Medulla oblongata (tissue), 1 donor: ENCODE data around the gene LIMS1.
A peak's percentile ranks its signal among the peaks of the same experiment; 100 is the strongest.
"Not testable (repeated sequence)": the region's sequence is repeated elsewhere in the genome, so short reads cannot be mapped to it uniquely, and the experiment has no call there.

Source experiments
- DNase-seq: peaks from one replicate; pipeline ENCODE4 v3.0.0-alpha.2; 2015; ENCODE audit errors: extremely low spot score

The LIMS1 gene

GRCh38 chr2:108533832-108534583, at the start of gene LIMS1:
Gene LIMS1 (plus strand): TSS chr2:108534470. CDS start chr2:108534563, 93 bp downstream.
- peak; percentile 92 for DNase-seq

- no peak for DNase-seq
These were observed 49.0 kb upstream of the LIMS1 start for GRCh38 chr2:108485253-108485652.

GRCh38 chr2:108490506-108491122, 43.7 kb upstream of the LIMS1 start:
- no peak for DNase-seq

- no peak for DNase-seq
These were observed 42.4 kb upstream of the LIMS1 start for GRCh38 chr2:108491848-108492247.

- no peak for DNase-seq
These were observed 41.9 kb upstream of the LIMS1 start for GRCh38 chr2:108492364-108492763.

GRCh38 chr2:108496167-108496566, 38.1 kb upstream of the LIMS1 start:
- not testable (repeated sequence) for DNase-seq

- DNase-seq, result not testable (repeated sequence)
These were observed 26.6 kb upstream of the LIMS1 start for GRCh38 chr2:108507620-108508019.

GRCh38 chr2:108512431-108512830, 21.8 kb upstream of the LIMS1 start:
- DNase-seq, result not testable (repeated sequence)

- not testable (repeated sequence) for DNase-seq
These were observed 19.8 kb upstream of the LIMS1 start for GRCh38 chr2:108514478-108514877.

- not testable (repeated sequence) for DNase-seq
These were observed 9.6 kb upstream of the LIMS1 start for GRCh38 chr2:108524688-108525087.

GRCh38 chr2:108525258-108525657, 9.0 kb upstream of the LIMS1 start:
- DNase-seq, result not testable (repeated sequence)

GRCh38 chr2:108531674-108532055, 2.6 kb upstream of the LIMS1 start:
- no peak for DNase-seq

- DNase-seq, result peak; percentile 58
These were observed 500 bp downstream of the LIMS1 start for GRCh38 chr2:108534584-108535356.

- DNase-seq, result no peak
These were observed 1.0 kb downstream of the LIMS1 start for GRCh38 chr2:108535357-108535631.

- DNase-seq, result no peak
These were observed 2.0 kb downstream of the LIMS1 start for GRCh38 chr2:108536133-108536780.

- no peak for DNase-seq
These were observed 2.6 kb downstream of the LIMS1 start for GRCh38 chr2:108536911-108537310.

- DNase-seq, result no peak
These were observed 3.8 kb downstream of the LIMS1 start for GRCh38 chr2:108538000-108538625.

- DNase-seq, result no peak
These were observed 7.2 kb downstream of the LIMS1 start for GRCh38 chr2:108541451-108541850.

- DNase-seq, result no peak
These were observed 7.8 kb downstream of the LIMS1 start for GRCh38 chr2:108542071-108542470.

GRCh38 chr2:108547606-108548005, 13.3 kb downstream of the LIMS1 start:
- DNase-seq, result no peak

- DNase-seq, result no peak
These were observed 14.1 kb downstream of the LIMS1 start for GRCh38 chr2:108548208-108549003.
